Activated CD4-positive, alpha-beta T cell treated with anti-CD3 and anti-CD28 coated beads for 48 hours (primary cell): ENCODE measurements around the gene TENM4.

Experiments used
- DNase-seq: peaks from one replicate; pipeline ENCODE4 v3.0.0-alpha.2; 2020

The TENM4 gene

DNA sequence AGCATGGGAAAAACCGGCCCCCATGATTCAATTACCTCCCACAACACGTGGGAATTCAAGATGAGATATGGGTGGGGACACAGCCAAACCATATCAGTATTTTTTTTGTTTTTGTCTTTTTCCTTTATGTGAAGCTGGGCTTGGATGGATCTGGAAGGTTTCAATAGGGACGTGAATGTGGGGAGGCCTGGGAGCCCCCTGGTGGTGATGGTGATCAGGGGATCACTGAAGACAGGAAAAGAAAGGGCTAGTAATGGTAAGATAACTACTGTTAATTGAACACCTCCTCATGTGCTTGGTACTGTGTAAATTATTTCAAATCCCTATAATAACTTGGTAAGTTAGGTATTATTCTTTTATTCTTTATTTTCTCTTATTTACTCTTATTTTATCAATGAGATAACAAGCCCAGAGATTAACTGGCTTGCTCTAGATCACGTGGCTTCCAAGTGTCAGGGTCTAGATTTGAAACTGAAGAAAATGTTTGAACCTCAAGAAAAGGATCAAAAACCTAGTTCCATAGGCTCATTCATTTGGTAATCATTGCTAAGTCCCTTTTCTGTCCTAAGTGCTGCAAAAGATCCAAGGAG, 364.2 kb downstream of the TENM4 start:
- DNase-seq: peak; percentile 33

DNA sequence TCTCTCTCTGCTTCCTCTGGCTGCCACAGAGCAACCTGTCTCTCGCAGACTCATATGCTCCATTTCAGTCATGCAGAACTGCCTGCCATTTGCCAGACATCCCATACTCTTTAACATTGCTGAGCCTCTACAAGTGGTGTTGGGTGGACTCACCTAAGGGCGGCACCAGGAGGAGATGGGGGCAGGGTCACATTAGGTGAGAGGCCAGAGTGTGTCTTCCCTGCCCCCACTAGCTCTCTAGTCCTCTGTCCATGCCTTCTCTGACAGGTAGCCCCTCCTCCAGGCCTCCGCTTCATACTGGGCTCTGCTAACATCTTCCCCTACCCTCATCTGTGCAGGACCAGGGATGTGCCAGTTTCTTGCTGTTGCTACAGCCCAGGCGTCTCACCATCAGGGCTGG, 366.3 kb downstream of the TENM4 start:
- no peak for DNase-seq

DNA sequence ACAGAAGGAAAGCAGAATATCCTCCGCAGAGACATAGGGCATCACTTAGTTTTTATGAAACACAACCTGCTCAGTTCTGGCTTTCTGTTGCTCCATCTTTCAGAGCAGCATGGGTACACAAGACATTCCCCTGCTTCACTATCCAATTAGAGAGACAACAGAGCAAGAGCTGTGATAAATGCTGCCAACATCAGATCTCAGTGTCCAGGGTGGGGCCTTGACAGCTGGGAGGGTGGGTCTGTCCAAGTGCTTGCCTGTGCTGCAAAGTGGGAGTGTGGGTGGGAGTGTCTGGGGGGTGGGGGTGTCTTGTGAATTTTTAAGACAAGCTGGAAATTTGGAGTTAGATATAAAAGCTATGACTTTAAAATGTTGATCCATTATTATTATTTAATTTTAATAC, 369.6 kb downstream of the TENM4 start:
- DNase-seq: no peak

DNA sequence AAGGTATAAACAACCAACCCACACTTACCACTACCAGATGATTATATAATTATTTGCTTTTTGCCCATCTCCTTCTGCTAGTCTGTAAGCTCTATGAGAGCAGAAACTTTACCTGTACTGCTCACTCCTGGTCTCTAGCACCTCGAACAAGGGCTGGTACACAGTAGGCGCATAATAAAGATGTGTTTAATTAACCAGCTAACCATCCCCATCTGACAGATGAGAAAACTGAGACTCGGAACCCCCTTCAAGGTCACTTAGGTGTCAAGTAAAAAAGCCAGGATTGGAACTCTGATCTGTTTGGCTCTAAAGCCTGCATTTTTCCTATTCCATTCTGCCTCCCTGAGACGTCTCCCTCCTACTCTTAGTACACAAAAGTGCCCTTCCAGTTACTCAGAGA, 370.3 kb downstream of the TENM4 start:
- no peak for DNase-seq

DNA sequence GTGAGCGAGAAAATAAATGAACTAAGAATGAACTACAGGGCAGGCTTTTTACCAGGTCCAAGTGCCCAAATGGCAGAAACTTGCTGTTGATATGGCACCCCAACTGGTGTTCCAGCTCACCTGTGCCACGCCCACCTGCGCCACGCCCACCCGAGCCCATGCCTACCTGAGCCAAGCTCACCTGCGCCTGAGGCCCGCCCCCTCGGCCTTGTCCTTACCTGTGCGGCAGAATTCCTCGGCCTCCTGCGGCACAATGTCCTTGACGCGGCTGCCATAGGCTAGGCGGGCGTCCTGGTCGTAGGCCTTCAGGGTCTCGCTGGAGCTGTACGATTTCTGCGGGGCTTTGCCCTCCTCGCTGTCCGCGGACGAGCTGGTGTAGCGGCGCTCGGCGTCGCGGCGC, 371.3 kb downstream of the TENM4 start:
- DNase-seq: no peak

DNA sequence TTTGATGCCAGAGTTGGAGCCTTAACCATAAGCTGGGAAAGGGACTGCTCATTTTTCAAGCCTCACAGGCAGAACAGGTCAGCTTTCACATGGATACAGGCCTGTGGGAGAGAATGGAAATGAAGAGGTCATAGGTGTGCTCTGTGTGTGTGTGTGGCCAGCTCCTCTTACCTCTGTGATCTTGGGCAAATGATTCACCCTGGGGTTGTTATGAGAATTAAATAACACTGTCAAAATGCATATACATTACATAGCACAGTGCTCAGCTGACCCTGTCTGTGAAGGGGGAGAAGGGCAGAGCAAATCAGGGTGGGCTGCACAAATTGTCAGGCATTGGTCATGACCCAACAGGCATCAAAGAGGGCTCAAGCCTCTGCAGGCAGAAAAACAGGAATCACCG, 372.5 kb downstream of the TENM4 start:
- DNase-seq: no peak

DNA sequence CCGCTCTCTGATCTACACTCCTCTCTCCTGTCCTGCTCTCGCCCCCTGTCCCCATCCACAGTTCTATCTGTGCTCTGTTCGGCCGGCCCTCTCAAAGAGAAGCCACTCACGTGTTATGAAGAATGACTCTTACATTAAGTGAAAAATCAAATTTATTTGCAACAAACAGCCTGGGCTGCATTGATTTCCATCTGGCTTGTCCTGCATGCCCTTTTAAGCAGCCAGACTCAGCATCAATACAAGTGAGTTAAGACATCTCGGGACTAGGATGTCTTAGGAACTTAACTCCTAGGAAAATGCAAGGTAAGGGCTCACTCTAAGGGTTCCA, 373.5 kb downstream of the TENM4 start:
- no peak for DNase-seq

DNA sequence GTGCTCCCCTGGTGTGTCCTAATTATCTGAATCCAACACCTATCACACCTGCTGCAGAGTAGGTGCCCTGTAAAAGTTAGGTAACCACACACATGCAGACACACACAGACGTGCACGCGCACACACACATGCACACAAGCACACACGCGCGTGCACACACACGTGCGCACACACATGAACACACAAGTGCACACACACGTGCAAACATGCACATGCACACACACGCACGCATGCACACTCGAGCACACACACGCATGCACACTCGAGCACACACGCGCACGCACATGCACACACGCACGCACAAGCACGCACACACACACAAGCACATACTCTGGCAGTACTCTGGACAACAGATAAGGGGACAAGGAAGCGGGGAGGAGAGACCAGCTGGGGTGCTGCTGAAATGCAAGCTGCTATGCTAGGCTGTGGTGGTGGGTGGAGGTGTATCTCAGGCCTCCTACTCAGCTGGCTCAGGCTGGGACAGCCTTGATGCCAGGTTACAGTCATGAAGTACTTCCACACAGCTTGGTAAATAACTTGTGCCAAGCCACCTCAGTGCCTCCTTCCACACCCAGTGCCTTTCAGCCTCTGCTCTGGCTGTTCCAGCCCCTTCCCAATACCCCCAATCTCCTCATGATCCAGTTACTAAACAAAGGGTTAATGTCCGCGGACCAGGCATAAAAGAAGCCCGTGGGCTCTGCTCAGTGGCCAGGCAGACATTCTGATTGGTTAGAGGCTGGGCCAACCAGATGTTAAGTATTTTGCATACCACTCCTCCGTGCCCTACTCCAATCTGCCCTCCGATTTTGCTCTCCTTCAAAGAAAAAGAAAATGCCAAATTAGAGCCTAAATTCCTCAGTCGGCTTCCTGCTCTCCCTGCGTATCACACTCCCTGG, 374.1 kb downstream of the TENM4 start:
- no peak for DNase-seq

DNA sequence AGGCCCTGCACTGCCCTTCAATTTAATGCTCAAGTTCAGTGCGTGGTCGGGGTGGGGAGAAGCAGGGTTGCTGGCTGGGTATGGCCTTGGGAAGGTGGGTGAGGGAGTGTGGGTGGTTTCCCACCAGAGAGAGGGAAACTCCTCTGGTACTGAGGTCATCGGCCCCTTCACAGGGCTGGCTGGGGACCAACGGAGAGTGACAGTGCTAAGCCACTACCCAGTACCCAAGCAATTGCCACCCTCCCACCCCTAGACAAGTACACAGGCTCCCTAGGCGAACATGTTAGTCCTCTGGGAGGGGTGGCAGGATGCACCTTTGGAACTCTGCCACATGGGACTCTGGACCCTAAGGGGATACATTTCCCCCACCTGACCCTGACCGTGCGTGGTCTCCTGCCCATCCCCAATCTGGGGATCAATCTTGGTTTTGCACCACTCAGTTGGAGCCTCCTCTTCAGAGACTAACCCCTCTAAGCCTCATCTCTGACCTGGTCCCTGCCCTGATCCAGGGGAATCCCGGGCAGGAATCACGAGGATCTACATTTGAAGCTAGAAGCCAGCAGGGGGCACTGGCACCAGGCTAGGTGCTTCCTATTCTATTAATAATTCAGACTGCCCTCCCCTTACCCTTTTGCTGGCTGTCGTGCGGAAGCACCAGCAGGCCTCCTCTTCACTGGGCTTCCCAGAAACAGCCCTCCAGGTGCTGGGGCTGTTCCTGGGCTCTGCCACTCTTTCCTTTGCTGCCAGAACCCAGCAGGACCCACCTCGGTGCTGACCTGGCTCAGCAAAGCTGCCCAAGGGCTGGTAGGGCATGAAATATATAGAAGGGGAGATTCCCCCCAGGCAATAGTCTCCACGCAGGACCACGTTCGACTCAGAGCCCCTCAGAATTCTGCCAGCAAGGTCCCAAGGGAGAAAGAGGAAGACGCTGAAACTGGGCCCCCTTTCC, 377.7 kb downstream of the TENM4 start:
- DNase-seq: no peak

DNA sequence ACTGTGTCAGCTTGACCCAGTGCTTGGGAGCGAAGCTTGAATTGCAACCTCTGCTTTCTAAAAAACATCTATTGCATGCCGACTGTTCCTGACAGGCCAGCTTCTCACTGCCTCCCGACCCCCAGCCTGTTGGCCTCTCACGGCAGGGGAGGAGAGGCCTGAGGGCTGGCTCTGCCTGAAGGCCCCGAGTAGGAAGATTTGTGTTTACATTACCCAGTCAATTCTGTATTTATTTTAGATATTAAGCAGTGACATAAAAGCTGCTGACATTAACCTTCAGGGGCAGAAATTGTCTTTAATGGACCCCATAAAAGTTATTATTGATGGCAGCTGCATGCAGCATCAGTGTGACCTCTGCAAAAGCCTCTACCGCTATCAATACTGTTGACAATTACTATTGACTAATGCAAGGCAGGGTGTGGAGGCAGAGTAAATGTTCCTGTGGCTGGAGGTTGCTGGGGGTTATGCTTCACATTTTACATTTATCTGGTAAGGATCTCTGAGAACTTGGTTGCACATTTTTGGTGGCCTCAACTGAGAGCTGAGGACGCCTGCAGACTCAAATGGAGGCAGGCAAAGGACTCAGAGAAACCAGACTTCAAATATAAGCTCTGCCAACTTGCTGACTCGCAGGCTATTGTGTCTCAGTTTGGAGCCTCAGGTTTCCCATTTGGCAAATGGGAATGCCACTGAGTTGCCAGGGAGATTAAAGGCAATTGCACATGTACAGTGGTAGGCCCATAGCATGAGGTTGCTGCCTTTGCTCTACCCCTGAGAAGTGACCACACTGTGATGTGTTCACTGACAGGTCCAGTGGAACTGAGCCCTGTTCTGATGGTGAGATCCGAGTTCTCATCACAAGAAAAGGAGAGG, 380.5 kb downstream of the TENM4 start:
- DNase-seq: no peak

DNA sequence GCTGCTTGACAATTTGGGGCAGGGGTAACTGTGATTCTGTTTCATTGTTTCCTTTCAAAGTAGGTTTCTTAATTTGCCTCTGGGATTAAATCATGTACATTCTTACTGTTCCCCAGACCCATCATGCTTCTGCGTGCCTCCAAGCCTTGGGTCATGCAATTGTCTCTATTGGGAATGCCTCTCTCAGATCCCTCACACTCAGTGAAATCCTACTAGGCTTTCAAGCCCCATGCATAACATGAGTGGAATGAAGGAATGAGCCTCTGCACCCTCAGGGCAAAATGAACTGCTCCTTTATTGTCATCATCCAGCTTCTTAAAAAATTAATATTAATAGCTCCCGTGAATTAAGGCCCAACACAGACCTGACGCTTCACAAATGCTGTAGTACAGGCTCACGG, 381.7 kb downstream of the TENM4 start:
- DNase-seq: no peak

DNA sequence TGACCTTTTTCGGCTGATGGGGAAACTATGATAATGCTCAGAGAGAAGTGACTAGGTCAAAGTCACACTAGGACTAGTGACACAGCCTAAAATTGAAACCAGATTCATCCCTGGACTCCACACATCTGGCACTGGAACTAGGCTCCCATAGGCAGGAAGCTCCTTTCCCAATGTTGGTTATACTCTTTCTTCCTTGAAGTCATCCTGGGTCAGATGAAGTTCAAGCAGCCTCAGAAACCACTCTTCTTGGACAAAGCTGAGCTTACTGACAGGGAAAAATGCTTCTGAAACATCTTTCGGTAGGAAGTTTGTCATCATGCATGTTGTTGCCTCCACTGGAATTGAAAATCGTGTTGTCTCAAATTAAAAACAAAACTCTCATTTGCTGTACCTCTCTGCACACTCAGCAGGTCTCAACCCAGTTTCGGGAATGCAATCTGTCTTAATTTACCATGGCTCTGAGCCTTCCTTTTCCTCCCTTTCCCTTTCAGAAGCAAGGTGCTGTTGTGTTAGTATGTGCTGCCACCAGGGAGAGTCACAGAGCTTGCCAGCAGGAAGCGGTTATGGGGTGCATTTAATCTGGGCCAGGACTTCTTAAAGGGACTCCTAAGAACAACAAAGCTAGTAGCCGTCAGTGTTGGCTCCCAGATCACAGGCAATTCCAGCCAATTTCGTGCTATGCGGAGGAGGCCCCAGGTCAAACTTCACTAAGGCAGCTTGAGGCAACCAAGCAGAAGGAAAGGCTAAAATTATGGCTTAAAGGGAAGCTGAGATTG, 384.8 kb downstream of the TENM4 start:
- no peak for DNase-seq

DNA sequence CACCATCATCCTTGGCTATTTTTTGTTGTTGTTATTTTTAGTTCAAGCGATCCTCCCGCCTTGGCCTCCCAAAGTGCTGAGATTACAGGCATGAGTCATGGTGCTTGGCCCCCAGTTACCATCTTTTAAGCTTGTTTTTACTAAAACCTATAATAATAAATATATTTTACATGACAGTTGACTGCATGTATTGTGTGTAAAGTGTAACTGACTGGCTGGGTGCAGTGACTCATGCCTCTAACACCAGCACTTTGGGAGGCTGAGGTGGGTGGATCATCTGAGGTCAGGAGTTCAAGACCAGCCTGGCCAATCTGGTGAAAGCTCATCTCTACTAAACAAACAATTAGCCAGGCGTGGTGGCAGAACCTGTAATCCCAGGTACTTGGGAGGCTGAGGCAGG, 386.2 kb downstream of the TENM4 start:
- DNase-seq: no peak

DNA sequence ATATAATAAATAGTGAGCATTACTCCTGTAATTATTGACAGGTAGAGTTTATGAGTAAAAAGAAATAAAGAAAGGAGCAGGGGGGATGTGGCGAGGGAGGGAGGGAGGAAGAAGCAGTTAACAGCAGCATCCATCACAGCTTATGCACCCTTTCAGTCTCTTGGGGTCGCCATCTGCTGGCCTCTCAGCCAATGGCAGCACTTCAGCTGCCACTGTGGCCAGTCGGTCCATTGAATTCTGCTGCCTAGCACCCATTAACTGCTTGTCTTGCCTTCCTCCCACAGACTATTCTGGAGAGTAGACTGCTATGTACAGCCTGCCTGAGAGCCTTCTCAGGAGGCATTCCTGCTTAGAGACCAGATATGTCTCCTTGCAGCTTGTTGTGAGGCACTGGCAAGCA, 388.3 kb downstream of the TENM4 start:
- DNase-seq: no peak

DNA sequence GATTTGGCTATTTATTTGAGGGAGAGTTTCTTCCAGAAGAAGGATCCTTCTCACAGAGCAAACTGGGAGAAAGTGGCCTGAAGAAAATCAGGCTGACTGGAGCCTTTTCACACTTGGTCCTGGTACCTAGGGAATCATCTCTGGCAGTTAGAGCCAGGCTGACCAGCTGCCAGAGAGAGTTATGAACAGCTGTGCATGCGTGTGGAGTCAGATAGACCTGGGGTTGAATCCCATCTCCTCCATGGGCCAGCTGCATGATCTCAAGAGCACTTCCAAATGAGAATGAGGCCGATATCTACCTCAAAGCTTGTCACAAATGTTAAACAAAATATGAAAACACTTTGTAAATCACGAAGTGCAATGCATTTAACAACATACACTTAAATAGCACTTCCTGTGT, 390.0 kb downstream of the TENM4 start:
- no peak for DNase-seq

DNA sequence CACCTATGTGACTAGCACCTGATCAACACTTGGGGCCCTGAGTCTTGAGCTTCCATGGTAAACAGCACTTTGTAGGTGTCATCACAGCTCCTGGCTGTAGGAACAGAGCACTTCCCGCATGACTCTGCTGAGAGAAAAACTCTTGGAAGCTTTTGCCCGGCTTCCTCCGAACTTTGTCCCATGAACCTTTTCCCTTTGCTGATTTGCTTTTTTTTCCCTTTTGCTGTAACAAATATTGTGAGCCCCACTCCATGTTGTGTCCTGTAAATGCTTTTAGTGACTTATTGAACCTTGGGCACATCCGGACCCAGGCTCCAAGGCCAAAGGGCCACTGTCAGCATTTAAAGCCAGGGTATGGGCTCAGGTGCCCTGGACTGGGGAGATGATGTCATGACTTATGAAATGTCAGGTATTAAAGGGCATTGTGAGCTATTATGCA, 391.1 kb downstream of the TENM4 start:
- DNase-seq: no peak

DNA sequence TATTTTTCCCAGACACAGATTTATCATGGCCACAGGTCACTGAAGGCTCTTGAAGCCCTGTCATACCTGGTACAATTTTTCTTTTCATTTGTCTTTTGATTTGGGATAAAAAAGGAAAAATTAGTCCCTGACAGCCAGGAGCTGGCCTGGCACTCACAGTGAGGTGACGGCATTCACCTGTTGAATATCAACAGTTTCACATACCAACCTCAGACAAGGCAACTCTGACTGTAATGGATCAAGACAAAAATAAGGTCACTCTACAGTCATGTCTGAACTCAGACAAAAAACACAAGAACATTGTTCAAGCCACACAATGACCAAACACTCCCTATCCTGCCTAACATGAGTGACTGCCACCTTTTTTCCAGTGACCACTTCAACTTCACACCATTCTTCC, 392.9 kb downstream of the TENM4 start:
- DNase-seq: no peak

DNA sequence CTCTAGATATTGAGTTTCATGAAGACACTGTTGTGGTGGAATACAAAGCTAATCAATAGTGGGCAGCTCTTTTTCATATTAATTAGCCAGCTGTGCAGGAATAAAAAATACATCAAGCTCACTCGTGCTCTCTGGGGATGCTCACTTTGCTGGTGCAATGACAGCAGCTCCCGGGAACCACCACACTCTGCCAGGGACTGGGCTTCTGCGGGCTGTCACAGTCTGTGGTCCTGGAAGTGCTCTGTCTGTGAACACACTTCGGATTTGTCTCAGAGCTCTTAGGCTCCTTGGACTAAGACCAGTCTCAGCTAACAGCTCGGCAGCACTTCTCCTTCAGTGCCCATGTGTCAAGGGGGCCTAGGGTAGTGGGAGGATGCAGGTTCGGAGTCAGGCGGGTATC, 393.5 kb downstream of the TENM4 start:
- no peak for DNase-seq

DNA sequence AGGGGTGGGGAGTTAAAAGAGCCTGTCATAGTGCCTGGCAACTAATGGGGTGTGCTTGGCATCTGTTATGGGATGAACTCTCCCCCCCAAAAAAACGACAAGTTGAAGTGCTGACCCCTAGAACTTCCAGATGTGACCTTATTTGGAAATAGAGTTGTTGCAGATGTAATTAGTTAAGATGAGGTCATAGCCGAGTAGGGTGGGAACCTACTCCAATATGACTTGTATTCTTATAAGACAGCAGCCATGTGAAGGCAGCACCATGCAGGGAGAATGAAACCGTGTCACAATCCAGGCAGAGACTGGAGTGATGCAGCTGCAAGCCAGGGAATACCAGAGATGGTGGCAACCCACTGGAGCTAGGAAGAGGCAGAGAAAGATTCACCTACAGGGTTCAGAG, 394.5 kb downstream of the TENM4 start:
- no peak for DNase-seq

DNA sequence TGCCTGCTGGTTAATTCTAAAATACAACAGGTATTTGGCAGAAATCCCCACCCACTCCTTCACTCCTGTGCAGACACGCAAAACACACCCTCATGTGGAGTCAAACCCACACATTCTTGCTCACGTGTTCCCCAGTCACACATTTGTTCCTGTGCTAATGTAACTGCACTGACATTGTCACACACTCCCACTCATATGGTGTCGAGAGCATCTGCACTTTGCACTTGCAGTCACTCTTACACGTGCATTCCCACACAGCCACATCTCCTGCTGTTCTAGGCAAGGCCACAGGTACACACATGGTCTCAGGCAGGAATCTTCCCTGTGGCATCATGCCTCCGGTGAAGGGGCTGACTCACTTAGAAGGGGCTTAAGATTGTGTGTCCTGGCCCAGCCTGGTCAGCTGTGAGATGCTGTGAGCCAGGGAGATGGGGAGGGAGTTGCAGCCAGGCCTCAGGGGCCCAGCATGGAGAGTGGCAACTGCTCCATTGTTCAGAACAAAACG, 395.0 kb downstream of the TENM4 start:
- no peak for DNase-seq

DNA sequence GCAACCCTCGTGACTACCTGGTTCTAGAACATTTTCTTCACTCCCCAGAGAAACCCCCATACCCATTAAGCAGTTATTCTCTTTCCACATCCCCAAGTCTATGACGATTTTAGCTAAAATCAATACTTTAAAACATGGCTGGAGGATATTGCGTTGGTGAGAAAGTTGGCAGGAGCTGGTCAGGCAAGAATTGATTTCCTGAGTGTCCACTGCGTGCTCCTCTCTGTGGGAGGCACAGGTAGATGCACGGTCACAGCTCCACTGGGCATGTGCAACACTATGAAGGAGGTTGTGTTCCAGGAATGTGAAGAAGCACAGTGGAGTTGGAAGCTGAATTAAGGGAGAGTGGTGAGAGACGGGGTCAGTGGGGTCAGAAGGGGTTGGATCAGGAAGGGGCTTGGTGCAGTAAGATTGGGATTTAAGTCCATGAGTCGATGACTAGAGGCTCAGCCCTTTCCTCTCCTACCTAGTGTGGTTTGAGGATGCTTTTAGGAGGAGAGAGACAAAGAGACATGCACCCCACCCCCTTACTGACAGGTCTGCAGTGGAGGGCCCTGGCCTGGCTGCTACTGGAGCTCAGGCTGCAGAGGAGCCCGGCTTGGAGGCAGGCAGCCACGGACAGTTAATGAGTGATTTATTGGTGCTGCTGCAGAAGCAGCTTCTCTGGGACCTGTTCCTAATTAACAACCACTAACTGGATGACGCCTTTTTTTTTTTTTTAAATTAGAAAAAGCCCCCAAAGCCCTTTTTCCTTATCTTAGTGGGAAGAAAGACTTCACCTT, 395.6 kb downstream of the TENM4 start:
- DNase-seq: no peak
